T-helper 1 cell treated with Interleukin-12 subunit alpha and Interleukin-12 subunit beta and Interleukin-4 antibody, amounts not matched to agents 30 μg/mL and 1 μg/mL, for 36 hours (primary cell): ENCODE measurements around the gene TMEM154.
"Not testable (repeated sequence)": the region's sequence is repeated elsewhere in the genome, so short reads cannot be mapped to it uniquely, and the experiment has no call there.

Source experiments
- H3K27ac Mint-ChIP-seq: one replicate; pipeline ENCODE4 v1.8.0; 2021; ENCODE audit warnings: mild to moderate bottlenecking, mixed read lengths
- H3K27me3 Mint-ChIP-seq: one replicate; pipeline ENCODE4 v1.8.0; 2021; ENCODE audit warnings: low read depth, mixed read lengths
- H3K36me3 Mint-ChIP-seq: one replicate; pipeline ENCODE4 v1.8.0; 2021; ENCODE audit warnings: low read depth, mixed read lengths
- H3K4me1 Mint-ChIP-seq: one replicate; pipeline ENCODE4 v1.8.0; 2021; ENCODE audit warnings: low read depth, mixed read lengths
- H3K4me3 Mint-ChIP-seq: one replicate; pipeline ENCODE4 v1.8.0; 2021; ENCODE audit warnings: mild to moderate bottlenecking, moderate library complexity, mixed read lengths
- H3K9me3 Mint-ChIP-seq: one replicate; pipeline ENCODE4 v1.8.0; 2021; ENCODE audit warnings: mixed read lengths

Gene TMEM154

DNA sequence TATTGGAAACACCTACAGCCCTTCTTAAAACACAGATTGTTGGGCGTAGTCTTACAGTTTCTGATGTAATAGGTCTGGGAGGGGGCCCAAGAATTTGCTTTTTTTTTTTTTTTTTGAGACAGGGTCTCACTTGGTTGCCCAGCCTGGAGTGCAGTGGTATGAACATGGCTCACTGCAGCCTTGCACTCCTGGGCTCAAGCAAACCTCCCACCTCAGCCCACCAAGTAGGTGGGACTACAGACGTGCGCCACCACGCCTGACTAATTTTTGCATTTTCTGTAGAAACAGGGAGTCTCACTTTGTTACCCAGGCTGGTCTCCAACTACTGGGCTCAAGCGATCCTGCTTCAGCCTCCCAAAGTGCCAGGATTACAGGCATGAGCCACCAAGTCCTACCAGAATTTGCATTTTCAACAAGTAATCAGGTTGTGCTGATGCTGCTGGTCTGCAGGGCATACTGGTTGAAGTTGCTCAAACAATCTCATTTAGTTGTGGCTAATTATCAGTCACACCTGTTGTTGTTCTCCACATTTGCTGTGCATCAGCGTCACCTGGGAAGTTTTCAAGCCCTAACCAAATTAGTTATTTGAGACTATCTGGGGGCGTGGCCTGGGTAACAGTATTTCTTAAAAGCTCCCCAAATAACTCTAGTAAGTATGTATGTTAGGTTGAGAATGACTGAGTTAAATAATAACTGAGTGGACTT, 14.0 kb downstream of the TMEM154 start:
- peaks cover 33% of the 10 kb centered on the region for H3K4me1 Mint-ChIP-seq
- H3K4me3 Mint-ChIP-seq, result no peak overlapping the region
- H3K27me3 Mint-ChIP-seq, result no peaks in the 10 kb centered on the region
- H3K27ac Mint-ChIP-seq, result no peak overlapping the region
- H3K9me3 Mint-ChIP-seq, result peaks cover 4% of the 10 kb centered on the region
- peaks cover 20% of the 10 kb centered on the region for H3K36me3 Mint-ChIP-seq

DNA sequence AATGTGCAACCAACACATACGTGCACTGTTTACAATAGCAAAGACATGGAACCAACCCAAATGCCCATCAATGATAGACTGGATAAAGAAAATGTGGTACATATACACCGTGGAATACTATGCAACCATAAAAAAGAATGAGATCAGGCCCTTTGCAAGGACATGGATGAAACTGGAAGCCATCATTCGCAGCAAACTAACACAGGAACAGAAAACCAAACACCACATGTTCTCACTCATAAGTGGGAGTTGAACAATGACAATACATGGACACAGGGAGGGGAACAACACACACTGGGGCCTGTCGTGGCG, 15.8 kb downstream of the TMEM154 start:
- Mint-ChIP-seq H3K27ac (peak overlapping the region; percentile 81), H3K4me1 (peaks cover 40% of the 10 kb centered on the region), H3K36me3 (peaks cover 26% of the 10 kb centered on the region), H3K4me3 (peak overlapping the region; percentile 29), H3K9me3 (peaks cover 12% of the 10 kb centered on the region)
- not testable (repeated sequence) for H3K27me3 Mint-ChIP-seq

- H3K27me3 Mint-ChIP-seq, result no peaks in the 10 kb centered on the region
- peak overlapping the region; percentile 81 for H3K27ac Mint-ChIP-seq
- H3K9me3 Mint-ChIP-seq, result peaks cover 15% of the 10 kb centered on the region
- H3K4me3 Mint-ChIP-seq, result peak overlapping the region; percentile 56
- H3K4me1 Mint-ChIP-seq, result peaks cover 40% of the 10 kb centered on the region
- peaks cover 31% of the 10 kb centered on the region for H3K36me3 Mint-ChIP-seq
Measured at GRCh38 chr4:152663203-152664066, 16.4 kb downstream of the TMEM154 start.

- peaks cover 46% of the 10 kb centered on the region for H3K36me3 Mint-ChIP-seq
- H3K27me3 Mint-ChIP-seq, result no peaks in the 10 kb centered on the region
- peak overlapping the region; percentile 32 for H3K4me3 Mint-ChIP-seq
- peaks cover 33% of the 10 kb centered on the region for H3K9me3 Mint-ChIP-seq
- H3K4me1 Mint-ChIP-seq, result peaks cover 40% of the 10 kb centered on the region
- peak overlapping the region; percentile 53 for H3K27ac Mint-ChIP-seq
Measured at GRCh38 chr4:152661649-152662048, 18.1 kb downstream of the TMEM154 start.

GRCh38 chr4:152660526-152660925, 19.3 kb downstream of the TMEM154 start:
- Mint-ChIP-seq H3K9me3 (peaks cover 40% of the 10 kb centered on the region), H3K4me1 (peaks cover 45% of the 10 kb centered on the region), H3K4me3 (no peak overlapping the region), H3K27ac (peak overlapping the region; percentile 6), H3K27me3 (no peaks in the 10 kb centered on the region), H3K36me3 (peaks cover 51% of the 10 kb centered on the region)

DNA sequence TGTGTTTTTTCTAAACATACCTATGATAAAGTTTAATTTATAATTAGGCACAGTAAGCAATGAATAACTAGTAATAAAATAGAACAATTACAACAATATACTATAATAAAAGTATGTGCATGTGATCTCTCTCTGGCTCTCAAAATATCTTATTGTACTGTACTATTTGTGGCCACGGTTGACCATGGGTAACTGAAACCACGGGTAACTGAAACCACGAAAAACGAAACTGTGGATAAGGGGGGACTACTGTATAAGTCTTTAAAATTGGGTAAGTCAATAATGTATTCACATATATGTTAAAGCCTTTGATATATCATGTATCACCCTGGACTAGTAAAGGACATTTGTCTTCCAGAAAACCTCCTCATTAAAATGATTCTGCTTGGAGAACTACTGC, 20.0 kb downstream of the TMEM154 start:
- H3K36me3 Mint-ChIP-seq, result peaks cover 54% of the 10 kb centered on the region
- H3K4me1 Mint-ChIP-seq, result peaks cover 47% of the 10 kb centered on the region
- H3K27ac Mint-ChIP-seq, result no peak overlapping the region
- peaks cover 44% of the 10 kb centered on the region for H3K9me3 Mint-ChIP-seq
- no peaks in the 10 kb centered on the region for H3K27me3 Mint-ChIP-seq
- no peak overlapping the region for H3K4me3 Mint-ChIP-seq

DNA sequence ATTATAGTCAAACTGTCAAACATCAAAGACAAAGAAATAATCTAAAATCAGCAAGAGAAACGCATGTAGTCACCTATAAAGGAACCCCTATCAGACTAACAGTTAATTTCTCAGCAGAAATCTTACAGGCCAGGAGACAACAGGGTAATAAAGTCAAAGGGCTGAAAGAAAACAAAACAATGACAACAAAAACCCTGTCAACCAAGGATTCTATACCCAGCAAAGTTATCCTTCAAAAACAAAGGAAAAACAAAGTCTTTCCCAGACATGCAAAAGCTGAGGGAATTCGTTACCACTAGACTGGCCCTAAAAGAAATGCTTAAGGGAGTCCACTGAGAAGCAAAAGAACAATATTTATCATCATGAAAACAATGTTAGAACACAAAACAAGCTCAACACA, 22.1 kb downstream of the TMEM154 start:
- peaks cover 52% of the 10 kb centered on the region for H3K36me3 Mint-ChIP-seq
- no peaks in the 10 kb centered on the region for H3K27me3 Mint-ChIP-seq
- no peak overlapping the region for H3K4me3 Mint-ChIP-seq
- peaks cover 45% of the 10 kb centered on the region for H3K9me3 Mint-ChIP-seq
- peak overlapping the region; percentile 4 for H3K27ac Mint-ChIP-seq
- peaks cover 34% of the 10 kb centered on the region for H3K4me1 Mint-ChIP-seq

GRCh38 chr4:152655272-152656129, 24.3 kb downstream of the TMEM154 start:
- peaks cover 60% of the 10 kb centered on the region for H3K36me3 Mint-ChIP-seq
- H3K27ac Mint-ChIP-seq, result no peak overlapping the region
- peaks cover 21% of the 10 kb centered on the region for H3K4me1 Mint-ChIP-seq
- no peak overlapping the region for H3K4me3 Mint-ChIP-seq
- H3K9me3 Mint-ChIP-seq, result peaks cover 45% of the 10 kb centered on the region
- H3K27me3 Mint-ChIP-seq, result no peaks in the 10 kb centered on the region

- no peaks in the 10 kb centered on the region for H3K27me3 Mint-ChIP-seq
- H3K4me1 Mint-ChIP-seq, result peaks cover 13% of the 10 kb centered on the region
- peaks cover 20% of the 10 kb centered on the region for H3K9me3 Mint-ChIP-seq
- H3K36me3 Mint-ChIP-seq, result peaks cover 45% of the 10 kb centered on the region
- no peak overlapping the region for H3K4me3 Mint-ChIP-seq
- H3K27ac Mint-ChIP-seq, result no peak overlapping the region
Measured at GRCh38 chr4:152652102-152652501, 27.7 kb downstream of the TMEM154 start.

- peaks cover 44% of the 10 kb centered on the region for H3K36me3 Mint-ChIP-seq
- peaks cover 15% of the 10 kb centered on the region for H3K9me3 Mint-ChIP-seq
- no peak overlapping the region for H3K27ac Mint-ChIP-seq
- no peaks in the 10 kb centered on the region for H3K27me3 Mint-ChIP-seq
- H3K4me1 Mint-ChIP-seq, result peaks cover 13% of the 10 kb centered on the region
- no peak overlapping the region for H3K4me3 Mint-ChIP-seq
Measured at GRCh38 chr4:152651473-152652060, 28.2 kb downstream of the TMEM154 start.

GRCh38 chr4:152646221-152646620, 33.6 kb downstream of the TMEM154 start:
- Mint-ChIP-seq H3K27ac (no peak overlapping the region), H3K36me3 (peaks cover 40% of the 10 kb centered on the region), H3K4me1 (peaks cover 21% of the 10 kb centered on the region), H3K9me3 (no peaks in the 10 kb centered on the region), H3K27me3 (no peaks in the 10 kb centered on the region), H3K4me3 (no peak overlapping the region)

DNA sequence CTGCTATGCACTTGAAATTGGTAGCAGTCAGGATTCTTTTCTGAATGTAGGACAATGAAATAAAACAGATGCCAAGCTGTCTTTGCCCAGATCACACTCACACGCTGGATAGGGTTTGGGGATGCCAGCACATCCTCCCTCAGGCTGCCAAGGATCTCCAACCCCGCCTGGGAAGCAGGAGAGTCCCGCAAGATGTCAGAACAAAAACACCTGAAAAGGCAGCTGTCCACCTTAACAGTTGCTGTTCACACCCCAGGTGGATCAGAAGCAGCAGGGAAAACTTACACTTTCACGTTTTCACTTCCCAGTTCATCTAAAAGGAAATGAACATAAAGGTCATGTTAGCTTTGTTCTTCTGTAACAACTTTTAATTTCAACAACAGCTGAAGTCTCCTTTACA, 35.7 kb downstream of the TMEM154 start:
- Mint-ChIP-seq H3K4me3 (no peak overlapping the region), H3K36me3 (peaks cover 34% of the 10 kb centered on the region), H3K4me1 (peaks cover 21% of the 10 kb centered on the region), H3K27ac (peak overlapping the region; percentile 57), H3K9me3 (no peaks in the 10 kb centered on the region), H3K27me3 (no peaks in the 10 kb centered on the region)

DNA sequence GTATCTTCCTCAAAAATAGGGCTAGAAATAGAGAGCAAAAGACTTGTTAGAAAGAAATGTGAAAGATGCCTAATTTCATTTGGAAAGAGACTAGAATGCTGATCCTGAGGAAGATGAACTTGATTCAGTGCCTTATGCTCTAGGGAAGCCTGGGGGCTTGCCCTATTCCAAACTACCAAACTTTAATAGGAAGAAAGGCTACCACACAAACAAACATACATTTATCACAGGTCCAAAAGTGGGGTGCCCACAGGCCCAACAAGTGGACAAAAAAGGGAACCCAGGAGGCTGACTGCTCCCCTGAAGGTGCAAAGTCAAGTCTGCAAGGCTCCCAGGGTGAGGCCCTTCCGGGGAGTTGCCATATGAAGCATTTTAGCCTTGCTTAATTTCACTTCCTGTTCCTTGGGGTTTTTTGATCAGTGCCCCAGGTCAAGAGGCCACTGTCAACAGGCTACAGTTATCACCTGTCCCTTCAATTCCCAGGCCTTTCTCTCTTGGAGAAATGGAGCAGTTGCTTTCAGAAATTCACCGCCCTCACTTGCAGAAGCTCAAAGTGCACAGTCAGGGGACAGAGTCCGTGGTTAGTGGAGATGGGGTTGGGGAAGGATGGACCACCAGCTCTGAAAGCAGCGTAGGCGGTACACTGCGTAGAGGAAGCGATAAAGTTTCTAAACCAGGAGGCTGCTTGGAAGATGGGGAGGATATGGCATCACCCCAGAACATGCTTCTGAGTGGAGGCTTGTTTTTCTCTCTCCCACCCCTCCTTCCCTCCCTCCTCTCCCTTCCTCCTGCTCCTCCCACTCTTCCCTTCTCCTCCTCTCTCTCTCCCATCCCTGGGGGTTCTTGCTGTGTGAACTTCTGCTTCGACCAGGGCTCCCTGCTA, 36.4 kb downstream of the TMEM154 start:
- Mint-ChIP-seq H3K4me1 (peaks cover 21% of the 10 kb centered on the region), H3K36me3 (peaks cover 34% of the 10 kb centered on the region), H3K27ac (peak overlapping the region; percentile 59), H3K9me3 (no peaks in the 10 kb centered on the region), H3K4me3 (no peak overlapping the region), H3K27me3 (no peaks in the 10 kb centered on the region)
